ENCODE data around the gene ZBTB3.
"Not testable (repeated sequence)": the region's sequence is repeated elsewhere in the genome, so short reads cannot be mapped to it uniquely, and the experiment has no call there.

Gene ZBTB3

DNA sequence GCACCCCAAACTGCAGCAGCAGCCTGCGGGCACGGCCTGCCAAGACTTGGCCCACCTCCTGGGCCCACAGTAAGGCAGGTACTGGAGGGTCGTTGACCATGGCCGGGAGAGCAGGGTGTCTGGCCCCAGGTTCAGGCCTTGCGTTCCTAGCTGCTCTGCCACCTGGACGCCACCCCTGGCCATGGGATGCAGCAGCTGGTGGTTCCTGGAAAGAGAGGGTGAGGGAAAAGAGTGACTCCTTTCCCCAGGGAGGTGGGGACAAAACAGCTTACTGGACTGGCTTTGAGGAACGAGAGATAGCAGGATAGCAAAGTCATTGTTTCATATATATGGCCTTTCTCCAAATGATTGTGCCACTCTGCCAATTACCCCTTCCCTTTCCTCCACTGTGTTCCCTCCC lies 48.5 kb downstream of the ZBTB3 start:
- no peak for DNase-seq (ENCODE audit: low spot score)
- in situ Hi-C loops (cut with MboI; ENCODE audit: low pct_unique_long_range_greater_than_20kb, low sequenced_read_pairs, unreplicated experiment): no loop called here
- TF ChIP-seq, protein P1, sequence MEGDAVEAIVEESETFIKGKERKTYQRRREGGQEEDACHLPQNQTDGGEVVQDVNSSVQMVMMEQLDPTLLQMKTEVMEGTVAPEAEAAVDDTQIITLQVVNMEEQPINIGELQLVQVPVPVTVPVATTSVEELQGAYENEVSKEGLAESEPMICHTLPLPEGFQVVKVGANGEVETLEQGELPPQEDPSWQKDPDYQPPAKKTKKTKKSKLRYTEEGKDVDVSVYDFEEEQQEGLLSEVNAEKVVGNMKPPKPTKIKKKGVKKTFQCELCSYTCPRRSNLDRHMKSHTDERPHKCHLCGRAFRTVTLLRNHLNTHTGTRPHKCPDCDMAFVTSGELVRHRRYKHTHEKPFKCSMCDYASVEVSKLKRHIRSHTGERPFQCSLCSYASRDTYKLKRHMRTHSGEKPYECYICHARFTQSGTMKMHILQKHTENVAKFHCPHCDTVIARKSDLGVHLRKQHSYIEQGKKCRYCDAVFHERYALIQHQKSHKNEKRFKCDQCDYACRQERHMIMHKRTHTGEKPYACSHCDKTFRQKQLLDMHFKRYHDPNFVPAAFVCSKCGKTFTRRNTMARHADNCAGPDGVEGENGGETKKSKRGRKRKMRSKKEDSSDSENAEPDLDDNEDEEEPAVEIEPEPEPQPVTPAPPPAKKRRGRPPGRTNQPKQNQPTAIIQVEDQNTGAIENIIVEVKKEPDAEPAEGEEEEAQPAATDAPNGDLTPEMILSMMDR (IDR thresholded peaks at IDR 0.05; ENCODE audit: extremely low read depth, insufficient read depth, missing control alignments): no peak

DNA sequence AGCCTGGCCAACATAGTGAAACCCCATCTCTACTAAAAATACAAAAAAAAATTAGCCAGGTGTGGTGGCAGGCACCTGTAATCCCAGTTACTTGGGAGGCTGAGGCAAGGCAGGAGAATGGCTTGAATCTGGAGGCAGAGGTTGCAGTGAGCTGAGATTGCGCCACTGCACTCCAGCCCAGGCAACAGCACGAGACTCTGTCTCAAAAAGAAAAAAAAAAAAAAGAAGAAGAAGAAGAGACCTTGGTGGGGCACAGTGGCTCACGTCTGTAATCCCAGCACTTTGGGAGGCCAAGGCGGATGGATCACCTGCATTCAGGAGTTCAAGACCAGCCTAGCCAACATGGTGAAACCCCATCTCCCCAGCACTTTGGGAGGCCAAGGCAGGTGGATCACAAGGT lies 50.0 kb downstream of the ZBTB3 start:
- in situ Hi-C loops (cut with MboI; ENCODE audit: low pct_unique_long_range_greater_than_20kb, low sequenced_read_pairs, unreplicated experiment); DNase-seq (ENCODE audit: low spot score): not testable (repeated sequence)

DNA sequence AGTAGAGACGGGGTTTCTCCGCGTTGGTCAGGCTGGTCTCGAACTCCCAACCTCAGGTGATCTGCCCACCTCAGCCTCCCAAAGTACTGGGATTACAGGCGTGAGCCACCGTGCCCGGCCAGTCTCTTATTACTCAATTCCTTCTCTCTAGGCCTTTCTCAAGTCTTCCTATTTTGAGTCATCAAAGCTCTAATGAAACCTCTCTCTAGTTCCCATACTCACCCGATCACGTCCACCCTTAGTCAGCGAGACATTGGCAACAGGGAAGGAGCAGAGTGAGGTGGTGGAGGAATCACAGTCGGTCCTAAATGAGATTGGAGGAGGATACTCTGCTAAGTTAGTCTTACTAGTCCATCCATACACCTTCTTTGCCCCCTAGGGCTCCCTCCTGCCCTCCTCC lies 51.7 kb downstream of the ZBTB3 start:
- no peak for DNase-seq (ENCODE audit: low spot score)
- TF ChIP-seq, protein P1 (IDR thresholded peaks at IDR 0.05; ENCODE audit: extremely low read depth, insufficient read depth, missing control alignments): no peak
- in situ Hi-C loops (cut with MboI; ENCODE audit: low pct_unique_long_range_greater_than_20kb, low sequenced_read_pairs, unreplicated experiment): no loop called here

All from GM13977 (cell line).